ENCODE results near the gene RRM2. TPM values are rescaled to one million over a fixed set of nuclear protein-coding genes. Genes with fewer than 3 reads are reported as not detected.

RRM2 gene
- polyA plus RNA-seq, 2 of the 4 experiments (the other 2 are of a cell fraction) = 84.4 to 111 TPM

- TF ChIP-seq, protein P1, sequence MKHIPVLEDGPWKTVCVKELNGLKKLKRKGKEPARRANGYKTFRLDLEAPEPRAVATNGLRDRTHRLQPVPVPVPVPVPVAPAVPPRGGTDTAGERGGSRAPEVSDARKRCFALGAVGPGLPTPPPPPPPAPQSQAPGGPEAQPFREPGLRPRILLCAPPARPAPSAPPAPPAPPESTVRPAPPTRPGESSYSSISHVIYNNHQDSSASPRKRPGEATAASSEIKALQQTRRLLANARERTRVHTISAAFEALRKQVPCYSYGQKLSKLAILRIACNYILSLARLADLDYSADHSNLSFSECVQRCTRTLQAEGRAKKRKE (CRISPR knock-in tag; IDR thresholded peaks at IDR 0.05; ENCODE audit: low read depth) = no peak
- no peak for TF ChIP-seq CEBPB (IDR thresholded peaks at IDR 0.05)
- TF ChIP-seq NFE2L2 (conservative IDR thresholded peaks at IDR 0.05; ENCODE audit: low read length) = no peak
- no peak for TF ChIP-seq FOSL2 (IDR thresholded peaks at IDR 0.05)
- no peak for TF ChIP-seq FOSL2 (CRISPR knock-in tag; IDR thresholded peaks at IDR 0.05)
- no peak for TF ChIP-seq KDM5A (IDR thresholded peaks at IDR 0.05)
- no peak for TF ChIP-seq ZC3H11A (IDR thresholded peaks at IDR 0.05)
Observed at GRCh38 chr2:10132043-10132575, 9.6 kb downstream of the RRM2 start (continued).

GRCh38 chr2:10132596-10132995, 10.1 kb downstream of the RRM2 start:
- WGBS (ENCODE audit: missing lambda C conversion rate) = 92% methylated on average over 6 of the region's 6 CpGs
- DNase-seq (ENCODE audit: low read depth in 1 of 2, low spot score in 1 of 2) (no peak), FAIRE-seq (no peak), ATAC-seq (no peak; a peak in 1 of 6 replicates)
- ChIA-PET POLR2A (no interaction called here), CTCF (interaction anchor here (0.9 to 15.8 kb wide), 10 partner anchors 8 to 536 kb away, joined by 3 to 374 read pairs (median 6); partner anchors contain the start of gene RRM2)
- Histone ChIP-seq H3K4me2 (no peak overlapping the region), H3K9me3 (no peaks in the 10 kb centered on the region), H3K27ac (no peak overlapping the region), H3K4me1 (peaks cover 31% of the 10 kb centered on the region), H3K4me3 (no peak overlapping the region)
- TF ChIP-seq RARB (CRISPR knock-in tag; IDR thresholded peaks at IDR 0.05) (no peak), CEBPB (IDR thresholded peaks at IDR 0.05) (no peak), CBX8 (IDR thresholded peaks at IDR 0.05) (no peak), ZFP36 (IDR thresholded peaks at IDR 0.05; ENCODE audit: borderline replicate concordance, partially characterized antibody) (no peak), TFCP2L1 (CRISPR knock-in tag; IDR thresholded peaks at IDR 0.05) (no peak), TP53 (CRISPR knock-in tag; IDR thresholded peaks at IDR 0.05) (no peak), ZNF302 (CRISPR knock-in tag; IDR thresholded peaks at IDR 0.05) (no peak), POLR2A (IDR thresholded peaks at IDR 0.05; ENCODE audit: low read length) (no peak), BHLHE40 (IDR thresholded peaks at IDR 0.05; ENCODE audit: low read depth, low read length) (no peak), ESRRA (IDR thresholded peaks at IDR 0.05; ENCODE audit: borderline replicate concordance, low read length) (no peak), EHF (CRISPR knock-in tag; IDR thresholded peaks at IDR 0.05) (no peak), ZSCAN20 (CRISPR knock-in tag; IDR thresholded peaks at IDR 0.05) (no peak), KDM1A (IDR thresholded peaks at IDR 0.05; ENCODE audit: low read depth) (no peak), E2F6 (IDR thresholded peaks at IDR 0.05; ENCODE audit: borderline replicate concordance, low read depth) (no peak), FOXS1 (CRISPR knock-in tag; IDR thresholded peaks at IDR 0.05) (no peak), MAFK (IDR thresholded peaks at IDR 0.05; ENCODE audit: partially characterized antibody) (no peak)
- TF ChIP-seq, protein P2, sequence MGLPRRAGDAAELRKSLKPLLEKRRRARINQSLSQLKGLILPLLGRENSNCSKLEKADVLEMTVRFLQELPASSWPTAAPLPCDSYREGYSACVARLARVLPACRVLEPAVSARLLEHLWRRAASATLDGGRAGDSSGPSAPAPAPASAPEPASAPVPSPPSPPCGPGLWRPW (IDR thresholded peaks at IDR 0.05) = no peak
- TF ChIP-seq, protein P3, sequence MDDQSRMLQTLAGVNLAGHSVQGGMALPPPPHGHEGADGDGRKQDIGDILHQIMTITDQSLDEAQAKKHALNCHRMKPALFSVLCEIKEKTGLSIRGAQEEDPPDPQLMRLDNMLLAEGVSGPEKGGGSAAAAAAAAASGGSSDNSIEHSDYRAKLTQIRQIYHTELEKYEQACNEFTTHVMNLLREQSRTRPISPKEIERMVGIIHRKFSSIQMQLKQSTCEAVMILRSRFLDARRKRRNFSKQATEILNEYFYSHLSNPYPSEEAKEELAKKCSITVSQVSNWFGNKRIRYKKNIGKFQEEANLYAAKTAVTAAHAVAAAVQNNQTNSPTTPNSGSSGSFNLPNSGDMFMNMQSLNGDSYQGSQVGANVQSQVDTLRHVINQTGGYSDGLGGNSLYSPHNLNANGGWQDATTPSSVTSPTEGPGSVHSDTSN (IDR thresholded peaks at IDR 0.05) = no peak

- FAIRE-seq (no peak), DNase-seq (ENCODE audit: low read depth in 1 of 2, low spot score in 1 of 2) (no peak), ATAC-seq (peak in 1 of 2 experiments; percentile 3; a peak in 1 of 6 replicates)
- Histone ChIP-seq H3K4me1 (peaks cover 32% of the 10 kb centered on the region), H3K9me3 (no peaks in the 10 kb centered on the region), H3K4me2 (no peak overlapping the region), H3K27ac (no peak overlapping the region), H3K4me3 (no peak overlapping the region)
- TF ChIP-seq HOXB5 (CRISPR knock-in tag; IDR thresholded peaks at IDR 0.05) = no peak
- TF ChIP-seq CEBPB (IDR thresholded peaks at IDR 0.05) = no peak
- no peak for TF ChIP-seq PHF8 (IDR thresholded peaks at IDR 0.05; ENCODE audit: borderline replicate concordance, low read depth)
- TF ChIP-seq EP300 (IDR thresholded peaks at IDR 0.05) = no peak
- TF ChIP-seq, protein P1 (CRISPR knock-in tag; IDR thresholded peaks at IDR 0.05; ENCODE audit: low read depth) = no peak
- no peak for TF ChIP-seq BHLHE40 (IDR thresholded peaks at IDR 0.05; ENCODE audit: low read depth, low read length)
- TF ChIP-seq CBX8 (IDR thresholded peaks at IDR 0.05) = no peak
- TF ChIP-seq MAZ (IDR thresholded peaks at IDR 0.05; ENCODE audit: borderline replicate concordance, low read depth, low read length) = no peak
- TF ChIP-seq MYC (IDR thresholded peaks at IDR 0.05; ENCODE audit: borderline replicate concordance, low read length) = no peak
- no peak for TF ChIP-seq CHD2 (IDR thresholded peaks at IDR 0.05; ENCODE audit: low read length, partially characterized antibody)
- TF ChIP-seq, protein P3 (IDR thresholded peaks at IDR 0.05) = no peak
- TF ChIP-seq, protein P2 (IDR thresholded peaks at IDR 0.05) = no peak
- ChIA-PET CTCF (interaction anchor here (0.9 to 15.8 kb wide), 10 partner anchors 8 to 314 kb away, joined by 3 to 374 read pairs (median 6); partner anchors contain the start of gene RRM2), POLR2A (no interaction called here)
- WGBS (ENCODE audit: missing lambda C conversion rate) = 84% methylated on average over 6 of the region's 6 CpGs
Observed at GRCh38 chr2:10132996-10133647, 10.6 kb downstream of the RRM2 start.

Measured in A549 (cell line).